HG02852 (cell line): ENCODE results near the gene HTR5A.

Experiments used
- ATAC-seq: cut with Tn5 transposase; IDR thresholded peaks from one replicate; pipeline ENCODE4 v1.9.1; 2021; ENCODE audit warnings: mild to moderate bottlenecking, moderate library complexity; ENCODE audit not compliant: unreplicated experiment

The HTR5A gene

GRCh38 chr7:155136619-155137243 is 66.6 kb downstream of the HTR5A start:
- no peak for ATAC-seq
